K562 (cell line): ENCODE measurements around the gene ANKMY2. TPM values are rescaled to one million over a fixed set of nuclear protein-coding genes. Genes with fewer than 3 reads are reported as not detected.

ENCODE experiments used
- BHLHE40 ChIP-seq: IDR thresholded peaks from 2 replicates; pipeline ENCODE4 v1.6.1; 2011; ENCODE audit warnings: low read length, improper control_type of control experiment
- BRD4 ChIP-seq: fragments of 200-600 bp; sonication (generic); IDR thresholded peaks from 2 replicates; pipeline ENCODE4 v1.6.1; 2017; ENCODE audit warnings: inconsistent platforms
- BRD9 ChIP-seq: fragments of 450-650 bp; IDR thresholded peaks from 2 replicates; pipeline ENCODE4 v1.6.1; 2018; ENCODE audit warnings: low read depth; ENCODE audit not compliant: partially characterized antibody
- CHD1 ChIP-seq: fragments of 200-600 bp; sonication (generic); IDR thresholded peaks from one replicate; pipeline ENCODE4 v1.6.1; 2012; ENCODE audit warnings: mild to moderate bottlenecking, moderate library complexity, low read length, inconsistent platforms
- CREB3 ChIP-seq: fragments of 450-650 bp; conservative IDR thresholded peaks from 2 replicates; pipeline ENCODE4 v1.6.1; 2016; ENCODE audit warnings: missing genetic modification characterization, low read depth, mild to moderate bottlenecking, missing compliant biosample characterization, moderate library complexity
- ESRRA ChIP-seq: fragments of 450-650 bp; IDR thresholded peaks from 2 replicates; pipeline ENCODE4 v1.6.1; 2014; ENCODE audit warnings: low read depth, mild to moderate bottlenecking, moderate library complexity, borderline replicate concordance
- ETS2 ChIP-seq: IDR thresholded peaks from 2 replicates; pipeline ENCODE4 v1.6.1; 2016; ENCODE audit warnings: borderline replicate concordance, missing genetic modification characterization, mild to moderate bottlenecking, moderate library complexity, missing compliant biosample characterization; ENCODE audit not compliant: poor library complexity, severe bottlenecking
- FOXK1 ChIP-seq: sonication (generic); formaldehyde crosslinking; IDR thresholded peaks from 2 replicates; pipeline ENCODE4 v1.8.0; 2022; ENCODE audit warnings: missing genetic modification reagents, mild to moderate bottlenecking, borderline replicate concordance
- FOXP1 ChIP-seq: sonication (generic); formaldehyde crosslinking; IDR thresholded peaks from 2 replicates; pipeline ENCODE4 v1.8.0; 2022; ENCODE audit warnings: mild to moderate bottlenecking, missing genetic modification reagents
- GABPA ChIP-seq: fragments of 200-800 bp; sonication (Bioruptor generic); conservative IDR thresholded peaks from 2 replicates; pipeline ENCODE4 v1.6.1; 2016; ENCODE audit warnings: low read depth, missing genetic modification characterization, missing compliant biosample characterization
- HDAC8 ChIP-seq: fragments of 450-650 bp; IDR thresholded peaks from 2 replicates; pipeline ENCODE4 v1.6.1; 2016; ENCODE audit warnings: mild to moderate bottlenecking, missing genetic modification characterization, moderate library complexity, missing compliant biosample characterization
- HEY1 ChIP-seq: fragments of 250-450 bp; sonication (Bioruptor Pico); IDR thresholded peaks from 2 replicates; pipeline ENCODE4 v1.5.0; 2020; ENCODE audit warnings: mild to moderate bottlenecking, moderate library complexity, borderline replicate concordance
- MLX ChIP-seq, 2 experiments: fragments of 450-650 bp in 1 of 2; sonication (generic) in 1 of 2; formaldehyde crosslinking; conservative IDR thresholded peaks; 2 replicates each; pipeline versions ENCODE4 v1.4.0 to v1.8.1; 2020 to 2022; ENCODE audit warnings: mild to moderate bottlenecking in 1 of 2, missing genetic modification reagents in 1 of 2
- MXI1 ChIP-seq: IDR thresholded peaks from 2 replicates; pipeline ENCODE4 v1.6.1; 2011; ENCODE audit warnings: low read depth, mild to moderate bottlenecking, improper control_type of control experiment, low read length
- NEUROD1 ChIP-seq: fragments of 150-350 bp; IDR thresholded peaks from 2 replicates; pipeline ENCODE4 v1.6.1; 2014; ENCODE audit warnings: borderline replicate concordance, low read length, low read depth; ENCODE audit not compliant: partially characterized antibody
- NFXL1 ChIP-seq: fragments of 450-650 bp; formaldehyde crosslinking; IDR thresholded peaks from 2 replicates; pipeline ENCODE4 v1.4.0; 2021; ENCODE audit warnings: mild to moderate bottlenecking
- ZBTB43 ChIP-seq: sonication (generic); formaldehyde crosslinking; IDR thresholded peaks from 2 replicates; pipeline ENCODE4 v1.8.0; 2023; ENCODE audit warnings: mild to moderate bottlenecking, missing genetic modification reagents
- ZNF133 ChIP-seq: fragments of 250-450 bp; sonication (Bioruptor Pico); IDR thresholded peaks from 2 replicates; pipeline ENCODE4 v1.4.0; 2020; ENCODE audit warnings: mild to moderate bottlenecking
- ZNF239 ChIP-seq: fragments of 250-450 bp; sonication (Bioruptor Pico); IDR thresholded peaks from 2 replicates; pipeline ENCODE4 v1.4.0; 2020; ENCODE audit warnings: mild to moderate bottlenecking
- ZNF436 ChIP-seq: fragments of 250-450, 450-650 bp; sonication (Bioruptor Pico); formaldehyde crosslinking; IDR thresholded peaks from 2 replicates; pipeline ENCODE4 v1.7.0; 2020; ENCODE audit warnings: mild to moderate bottlenecking
- ZNF586 ChIP-seq: fragments of 450-650 bp; formaldehyde crosslinking; conservative IDR thresholded peaks from 2 replicates; pipeline ENCODE4 v1.4.0; 2020; ENCODE audit warnings: mild to moderate bottlenecking, moderate library complexity
- ZSCAN32 ChIP-seq: fragments of 450-650 bp; formaldehyde crosslinking; IDR thresholded peaks from 2 replicates; pipeline ENCODE4 v1.4.0; 2020; ENCODE audit warnings: mild to moderate bottlenecking, moderate library complexity
- polyA plus RNA-seq, 8 experiments: library from polyadenylated mRNA; depleted of rRNA in 4 of 8; stranded (reverse) in 5 of 8; unstranded in 3 of 8; fragments of >200 nt; fragmentation: Nextera tagmentation in 2 of 8; fragmentation: Illumina TruSeq in 1 of 8; extraction: Ambion mirVana in 2 of 8; extraction: Trizol in 1 of 8; gene quantifications; 2 replicates each; pipeline versions ENCODE4 v1.2.1 to v1.2.3, GENCODE V29; 2011 to 2014; ENCODE audit warnings: inconsistent platforms in 1 of 8, missing spikeins in 1 of 8
- total RNA-seq, 7 experiments: library from RNA; depleted of rRNA in 6 of 7; stranded (reverse); fragments of >200 nt in 6 of 7; fragmentation: Illumina TruSeq in 2 of 7; extraction: Trizol in 2 of 7; gene quantifications; 2 replicates each; pipeline versions ENCODE4 v1.2.1 to v1.2.3, GENCODE V29; 2011 to 2021; ENCODE audit warnings: low replicate concordance in 1 of 7
- TF ChIP-seq, protein P1 (sequence below): sonication (generic); formaldehyde crosslinking; IDR thresholded peaks from 2 replicates; pipeline ENCODE4 v1.8.0; 2022; ENCODE audit warnings: mild to moderate bottlenecking, low read depth, missing genetic modification reagents

ANKMY2 gene
- total and polyA plus RNA-seq, 9 of the 15 experiments (the other 6 are each of a cell fraction or from before 2014, with no cell fraction given): 38.9 to 71.5 (median 48.8) TPM

DNA sequence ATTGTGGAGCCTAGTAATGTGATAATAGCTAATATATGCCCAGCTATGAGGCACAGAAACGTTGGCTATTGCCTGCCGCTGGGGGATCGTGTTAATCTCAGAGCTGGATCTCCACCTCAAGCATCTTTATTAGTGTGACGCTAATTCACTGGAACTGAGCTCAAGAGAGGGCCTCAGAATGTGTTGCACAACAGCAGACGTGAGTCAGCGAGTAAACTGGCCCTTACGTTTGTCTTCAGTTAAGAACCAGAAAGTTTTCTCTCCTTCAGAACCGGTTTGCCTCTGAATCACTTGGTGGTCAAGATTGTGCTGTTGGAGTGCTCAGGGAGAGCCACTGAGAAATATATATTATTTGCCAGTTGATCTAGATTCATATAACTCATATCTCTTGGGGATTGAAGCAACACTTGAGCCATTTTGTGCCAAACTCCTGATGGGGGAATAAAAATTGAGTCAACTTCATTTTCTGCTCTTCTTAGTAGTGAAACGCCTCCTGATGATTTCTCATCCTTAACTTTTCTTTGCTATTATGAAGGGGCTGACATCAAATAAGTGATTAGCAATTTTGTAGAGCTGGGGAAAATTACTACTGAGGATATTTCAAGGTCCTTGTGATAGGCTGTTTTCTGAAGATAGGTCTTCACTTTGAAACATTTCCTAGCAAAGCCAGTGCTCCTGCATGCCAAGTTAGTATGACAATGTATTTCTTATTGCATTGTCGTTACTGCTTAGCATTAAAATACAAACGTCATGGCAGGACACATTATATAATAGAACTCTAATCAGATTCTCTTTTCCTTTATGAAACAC lies 22.7 kb upstream of the ANKMY2 start (continued):
- TF ChIP-seq, protein P1, sequence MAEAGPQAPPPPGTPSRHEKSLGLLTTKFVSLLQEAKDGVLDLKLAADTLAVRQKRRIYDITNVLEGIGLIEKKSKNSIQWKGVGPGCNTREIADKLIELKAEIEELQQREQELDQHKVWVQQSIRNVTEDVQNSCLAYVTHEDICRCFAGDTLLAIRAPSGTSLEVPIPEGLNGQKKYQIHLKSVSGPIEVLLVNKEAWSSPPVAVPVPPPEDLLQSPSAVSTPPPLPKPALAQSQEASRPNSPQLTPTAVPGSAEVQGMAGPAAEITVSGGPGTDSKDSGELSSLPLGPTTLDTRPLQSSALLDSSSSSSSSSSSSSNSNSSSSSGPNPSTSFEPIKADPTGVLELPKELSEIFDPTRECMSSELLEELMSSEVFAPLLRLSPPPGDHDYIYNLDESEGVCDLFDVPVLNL (CRISPR knock-in tag): no peak
- no peak for TF ChIP-seq ESRRA
- TF ChIP-seq CREB3: peak; percentile 98
- TF ChIP-seq HEY1 (CRISPR knock-in tag): no peak
- TF ChIP-seq MXI1: no peak
- peak; percentile 9; the same call in 1 of the 2 replicates for TF ChIP-seq GABPA (tag)
- TF ChIP-seq ZBTB43 (CRISPR knock-in tag): no peak
- no peak for TF ChIP-seq BHLHE40
- no peak for TF ChIP-seq ZNF586 (CRISPR knock-in tag)
- no peak for TF ChIP-seq NEUROD1
- no peak for TF ChIP-seq BRD4
- no peak for TF ChIP-seq CHD1
- no peak for TF ChIP-seq FOXK1 (CRISPR knock-in tag)
- no peak for TF ChIP-seq FOXP1 (CRISPR knock-in tag)
- TF ChIP-seq HDAC8: peak; percentile 95
- no peak for TF ChIP-seq ZSCAN32
- peak; percentile 67 for TF ChIP-seq ZNF239
- no peak for TF ChIP-seq ZNF436 (CRISPR knock-in tag)
- peak; percentile 81; the same call in 1 of the 2 replicates for TF ChIP-seq NFXL1 (CRISPR knock-in tag)
- no peak for TF ChIP-seq BRD9
- TF ChIP-seq ETS2: no peak
- TF ChIP-seq ZNF133 (CRISPR knock-in tag): no peak
- no peak for TF ChIP-seq MLX (CRISPR knock-in tag; conservative IDR thresholded peaks at IDR 0.05)
